HepG2 (cell line): ENCODE data around the gene CNTD1. TPM values are rescaled to one million over a fixed set of nuclear protein-coding genes. Genes with fewer than 3 reads are reported as not detected.

Source experiments
- AGO2 ChIP-seq: fragments of 200-400 bp; formaldehyde crosslinking; optimal IDR thresholded peaks from 2 replicates; pipeline ENCODE3; 2017; ENCODE audit warnings: mild to moderate bottlenecking, low read depth, low read length, moderate library complexity
- ARID5B ChIP-seq: IDR thresholded peaks from 2 replicates; pipeline ENCODE4 v1.4.0; 2020; ENCODE audit warnings: mild to moderate bottlenecking, missing genetic modification reagents
- EP300 ChIP-seq, 3 experiments: sonication (generic) in 1 of 3; formaldehyde crosslinking in 1 of 3; IDR thresholded peaks; 2 replicates each; pipeline versions ENCODE4 v1.5.1 to v1.6.1; 2011 to 2020; ENCODE audit warnings: low read depth in 2 of 3, low read length in 2 of 3, borderline replicate concordance in 1 of 3, improper control_type of control experiment in 1 of 3, mild to moderate bottlenecking in 1 of 3, missing genetic modification reagents in 1 of 3, moderate library complexity in 1 of 3
- ERF ChIP-seq: IDR thresholded peaks from 2 replicates; pipeline ENCODE4 v1.6.1; 2018; ENCODE audit warnings: missing biosample characterization, missing genetic modification reagents
- HOXA9 ChIP-seq: sonication (generic); formaldehyde crosslinking; IDR thresholded peaks from 2 replicates; pipeline ENCODE4 v1.8.1; 2022; ENCODE audit warnings: missing genetic modification reagents, mild to moderate bottlenecking, moderate library complexity, borderline replicate concordance
- MIXL1 ChIP-seq: IDR thresholded peaks from 2 replicates; pipeline ENCODE4 v1.6.1; 2016
- MXD3 ChIP-seq: IDR thresholded peaks from 2 replicates; pipeline ENCODE4 v1.6.1; 2016; ENCODE audit warnings: mild to moderate bottlenecking, missing biosample characterization, missing genetic modification reagents
- NCOA2 ChIP-seq: sonication (generic); formaldehyde crosslinking; IDR thresholded peaks from 2 replicates; pipeline ENCODE4 v1.8.0; 2022; ENCODE audit warnings: inconsistent platforms
- NRL ChIP-seq: sonication (generic); formaldehyde crosslinking; IDR thresholded peaks from 2 replicates; pipeline ENCODE4 v1.5.0; 2020; ENCODE audit warnings: missing genetic modification reagents, mild to moderate bottlenecking, moderate library complexity, borderline replicate concordance
- PRDM4 ChIP-seq: sonication (generic); formaldehyde crosslinking; IDR thresholded peaks from 2 replicates; pipeline ENCODE4 v1.9.0; 2021; ENCODE audit warnings: missing genetic modification reagents, borderline replicate concordance
- ZMAT3 ChIP-seq: sonication (generic); formaldehyde crosslinking; conservative IDR thresholded peaks from 2 replicates; pipeline ENCODE4 v1.7.0; 2021; ENCODE audit warnings: missing genetic modification reagents
- ZNF597 ChIP-seq: sonication (generic); formaldehyde crosslinking; IDR thresholded peaks from 2 replicates; pipeline ENCODE4 v1.5.0; 2020; ENCODE audit warnings: missing genetic modification reagents
- ZSCAN31 ChIP-seq: sonication (generic); formaldehyde crosslinking; IDR thresholded peaks from 2 replicates; pipeline ENCODE4 v1.5.0; 2020; ENCODE audit warnings: low read depth, mild to moderate bottlenecking, missing genetic modification reagents
- polyA plus RNA-seq, 8 experiments: library from polyadenylated mRNA; depleted of rRNA in 3 of 8; stranded (reverse) in 7 of 8; unstranded in 1 of 8; fragments of >200 nt; fragmentation: Illumina TruSeq in 4 of 8; extraction: Trizol in 4 of 8; gene quantifications; 2 replicates each; pipeline versions ENCODE4 v1.2.1 to v1.2.3, GENCODE V29; 2011 to 2016; ENCODE audit warnings: low read depth in 4 of 8, missing spikeins in 1 of 8, mixed read lengths in 1 of 8; ENCODE audit not compliant: insufficient read depth in 1 of 8
- total RNA-seq, 5 experiments: library from RNA; depleted of rRNA; stranded (reverse); fragments of >200 nt; fragmentation: Illumina TruSeq; extraction: Trizol; gene quantifications; 2 replicates each; pipeline ENCODE4 v1.2.3, GENCODE V29; 2016; ENCODE audit warnings: low read depth in 1 of 5
- TF ChIP-seq, protein P1 (sequence below): sonication (generic); formaldehyde crosslinking; IDR thresholded peaks from 2 replicates; pipeline ENCODE4 v1.9.0; 2021; ENCODE audit warnings: mild to moderate bottlenecking, missing genetic modification reagents

The CNTD1 gene
- total and polyA plus RNA-seq, 2 of the 13 experiments (the other 11 are each of a cell fraction or from before 2014, with no cell fraction given): 0.11 to 0.15 TPM

GRCh38 chr17:42819939-42820535 is 21.4 kb downstream of the CNTD1 start (continued):
- TF ChIP-seq MXD3 (no peak), HOXA9 (CRISPR knock-in tag) (no peak), MIXL1 (CRISPR knock-in tag) (peak; percentile 96), ZMAT3 (CRISPR knock-in tag) (no peak), NRL (CRISPR knock-in tag) (no peak), NCOA2 (CRISPR knock-in tag) (no peak), ERF (CRISPR knock-in tag) (0 out of 2 replicates have a peak, but pooled peaks have one; percentile 18), ZSCAN31 (CRISPR knock-in tag) (no peak), EP300 (IDR thresholded peaks at IDR 0.05; ENCODE audit: low read depth in 2 of 2, low read length in 2 of 2) (no peak), EP300 (CRISPR knock-in tag; IDR thresholded peaks at IDR 0.05; ENCODE audit: borderline replicate concordance) (no peak), AGO2 (no peak), ZNF597 (CRISPR knock-in tag) (no peak), PRDM4 (CRISPR knock-in tag) (no peak), ARID5B (0 out of 2 replicates have a peak, but pooled peaks have one; percentile 27)
- TF ChIP-seq, protein P1, sequence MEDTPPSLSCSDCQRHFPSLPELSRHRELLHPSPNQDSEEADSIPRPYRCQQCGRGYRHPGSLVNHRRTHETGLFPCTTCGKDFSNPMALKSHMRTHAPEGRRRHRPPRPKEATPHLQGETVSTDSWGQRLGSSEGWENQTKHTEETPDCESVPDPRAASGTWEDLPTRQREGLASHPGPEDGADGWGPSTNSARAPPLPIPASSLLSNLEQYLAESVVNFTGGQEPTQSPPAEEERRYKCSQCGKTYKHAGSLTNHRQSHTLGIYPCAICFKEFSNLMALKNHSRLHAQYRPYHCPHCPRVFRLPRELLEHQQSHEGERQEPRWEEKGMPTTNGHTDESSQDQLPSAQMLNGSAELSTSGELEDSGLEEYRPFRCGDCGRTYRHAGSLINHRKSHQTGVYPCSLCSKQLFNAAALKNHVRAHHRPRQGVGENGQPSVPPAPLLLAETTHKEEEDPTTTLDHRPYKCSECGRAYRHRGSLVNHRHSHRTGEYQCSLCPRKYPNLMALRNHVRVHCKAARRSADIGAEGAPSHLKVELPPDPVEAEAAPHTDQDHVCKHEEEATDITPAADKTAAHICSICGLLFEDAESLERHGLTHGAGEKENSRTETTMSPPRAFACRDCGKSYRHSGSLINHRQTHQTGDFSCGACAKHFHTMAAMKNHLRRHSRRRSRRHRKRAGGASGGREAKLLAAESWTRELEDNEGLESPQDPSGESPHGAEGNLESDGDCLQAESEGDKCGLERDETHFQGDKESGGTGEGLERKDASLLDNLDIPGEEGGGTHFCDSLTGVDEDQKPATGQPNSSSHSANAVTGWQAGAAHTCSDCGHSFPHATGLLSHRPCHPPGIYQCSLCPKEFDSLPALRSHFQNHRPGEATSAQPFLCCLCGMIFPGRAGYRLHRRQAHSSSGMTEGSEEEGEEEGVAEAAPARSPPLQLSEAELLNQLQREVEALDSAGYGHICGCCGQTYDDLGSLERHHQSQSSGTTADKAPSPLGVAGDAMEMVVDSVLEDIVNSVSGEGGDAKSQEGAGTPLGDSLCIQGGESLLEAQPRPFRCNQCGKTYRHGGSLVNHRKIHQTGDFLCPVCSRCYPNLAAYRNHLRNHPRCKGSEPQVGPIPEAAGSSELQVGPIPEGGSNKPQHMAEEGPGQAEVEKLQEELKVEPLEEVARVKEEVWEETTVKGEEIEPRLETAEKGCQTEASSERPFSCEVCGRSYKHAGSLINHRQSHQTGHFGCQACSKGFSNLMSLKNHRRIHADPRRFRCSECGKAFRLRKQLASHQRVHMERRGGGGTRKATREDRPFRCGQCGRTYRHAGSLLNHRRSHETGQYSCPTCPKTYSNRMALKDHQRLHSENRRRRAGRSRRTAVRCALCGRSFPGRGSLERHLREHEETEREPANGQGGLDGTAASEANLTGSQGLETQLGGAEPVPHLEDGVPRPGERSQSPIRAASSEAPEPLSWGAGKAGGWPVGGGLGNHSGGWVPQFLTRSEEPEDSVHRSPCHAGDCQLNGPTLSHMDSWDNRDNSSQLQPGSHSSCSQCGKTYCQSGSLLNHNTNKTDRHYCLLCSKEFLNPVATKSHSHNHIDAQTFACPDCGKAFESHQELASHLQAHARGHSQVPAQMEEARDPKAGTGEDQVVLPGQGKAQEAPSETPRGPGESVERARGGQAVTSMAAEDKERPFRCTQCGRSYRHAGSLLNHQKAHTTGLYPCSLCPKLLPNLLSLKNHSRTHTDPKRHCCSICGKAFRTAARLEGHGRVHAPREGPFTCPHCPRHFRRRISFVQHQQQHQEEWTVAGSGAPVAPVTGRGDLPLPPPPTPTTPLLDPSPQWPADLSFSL (CRISPR knock-in tag): no peak
